IMR-90 (cell line): Measurements from ENCODE around the gene PSME2. TPM values are rescaled to one million over a fixed set of nuclear protein-coding genes. Genes with fewer than 3 reads are reported as not detected.

Experiments
- ATAC-seq: fragments of 200-7000 bp; cut with Tn5 transposase; 2 replicates; pipeline ENCODE4 v1.9.1; 2020; ENCODE audit warnings: low read depth, mild to moderate bottlenecking, moderate library complexity
- BruUV-seq: library from RNA; stranded (reverse); fragments of 400-500 nt; replicated peaks from 2 replicates; lab custom pipeline; 2021; lab: Mats Ljungman, UMichigan
- CTCF ChIA-PET: fragments of 300-600 bp; formaldehyde crosslinking; extraction: SDS; loops from one replicate; lab custom pipeline; 2021; ENCODE audit warnings: antibody characterized with exemption; lab: Yijun Ruan, JAX
- POLR2A ChIA-PET: fragments of 300-600 bp; sonication (Branson Sonifier 250); formaldehyde crosslinking; loops from one replicate; lab custom pipeline; 2022; ENCODE audit warnings: antibody characterized with exemption; ENCODE audit not compliant: unreplicated experiment; lab: Charles Lee
- DNase-seq: peaks from one replicate; pipeline ENCODE4 v3.0.0; 2013
- H2AFZ ChIP-seq: replicated peaks from 2 replicates; pipeline ENCODE3; 2013; ENCODE audit warnings: low read length, mild to moderate bottlenecking; ENCODE audit not compliant: poor library complexity
- H2AK5ac ChIP-seq: 2 replicates; pipeline ENCODE4 v1.6.1; 2013; ENCODE audit warnings: low read depth, low read length, inconsistent platforms
- H2AK9ac ChIP-seq: replicated peaks from 2 replicates; pipeline ENCODE3; 2013; ENCODE audit warnings: mild to moderate bottlenecking, low read depth, low read length, moderate library complexity; ENCODE audit not compliant: poor library complexity
- H2BK120ac ChIP-seq: 2 replicates; pipeline ENCODE4 v1.6.1; 2013; ENCODE audit warnings: low read depth, low read length, inconsistent platforms
- H2BK15ac ChIP-seq: 3 replicates; pipeline ENCODE4 v1.6.1; 2013; ENCODE audit warnings: low read depth, low read length, inconsistent platforms
- H2BK20ac ChIP-seq: 2 replicates; pipeline ENCODE4 v1.6.1; 2013; ENCODE audit warnings: low read depth, mild to moderate bottlenecking, inconsistent platforms, low read length, moderate library complexity
- H2BK5ac ChIP-seq: 2 replicates; pipeline ENCODE4 v1.6.1; 2013; ENCODE audit warnings: mild to moderate bottlenecking, low read depth, low read length, inconsistent platforms; ENCODE audit not compliant: poor library complexity, severe bottlenecking
- H3K14ac ChIP-seq: replicated peaks from 2 replicates; pipeline ENCODE4 v1.6.1; 2013; ENCODE audit warnings: low read depth, low read length, inconsistent platforms
- H3K18ac ChIP-seq: 2 replicates; pipeline ENCODE4 v1.6.1; 2013; ENCODE audit warnings: low read depth, low read length, control low read depth
- H3K23ac ChIP-seq: 2 replicates; pipeline ENCODE4 v1.6.1; 2013; ENCODE audit warnings: low read depth, low read length, inconsistent platforms
- H3K27ac ChIP-seq: 2 replicates; pipeline ENCODE4 v1.5.1; 2013; ENCODE audit warnings: mild to moderate bottlenecking, control low read depth, low read length; ENCODE audit not compliant: insufficient read depth
- H3K27me3 ChIP-seq: 2 replicates; pipeline ENCODE4 v1.6.1; 2013; ENCODE audit warnings: low read length; ENCODE audit not compliant: control insufficient read depth, insufficient read depth
- H3K36me3 ChIP-seq: 2 replicates; pipeline ENCODE4 v1.6.1; 2013; ENCODE audit warnings: low read length, mixed read lengths; ENCODE audit not compliant: control insufficient read depth, insufficient read depth
- H3K4ac ChIP-seq: 2 replicates; pipeline ENCODE4 v1.6.1; 2013; ENCODE audit warnings: low read depth, low read length, inconsistent platforms
- H3K4me1 ChIP-seq: 2 replicates; pipeline ENCODE4 v1.6.1; 2013; ENCODE audit warnings: low read length, mixed read lengths; ENCODE audit not compliant: control insufficient read depth, insufficient read depth
- H3K4me2 ChIP-seq: 2 replicates; pipeline ENCODE4 v1.6.1; 2013; ENCODE audit warnings: low read depth, mild to moderate bottlenecking, control low read depth, low read length, moderate library complexity
- H3K4me3 ChIP-seq: 2 replicates; pipeline ENCODE4 v1.5.1; 2013; ENCODE audit warnings: low read depth, mild to moderate bottlenecking, control low read depth, low read length, moderate library complexity; ENCODE audit not compliant: insufficient read depth
- H3K56ac ChIP-seq: 2 replicates; pipeline ENCODE4 v1.6.1; 2013; ENCODE audit warnings: low read length, inconsistent platforms; ENCODE audit not compliant: insufficient read depth; ENCODE audit errors: extremely low read depth
- H3K79me1 ChIP-seq, 2 experiments: 2 replicates each; pipeline ENCODE4 v1.6.1; 2013; ENCODE audit warnings: low read length in 2 of 2, inconsistent platforms in 1 of 2, low read depth in 1 of 2
- H3K9ac ChIP-seq: 2 replicates; pipeline ENCODE4 v1.6.1; 2013; ENCODE audit warnings: low read depth, low read length, control low read depth
- H3K9me1 ChIP-seq: 2 replicates; pipeline ENCODE4 v1.6.1; 2013; ENCODE audit warnings: low read length, inconsistent platforms; ENCODE audit not compliant: insufficient read depth
- H3K9me3 ChIP-seq: 2 replicates; pipeline ENCODE4 v1.6.1; 2013; ENCODE audit warnings: low read length; ENCODE audit not compliant: control insufficient read depth, insufficient read depth
- H4K20me1 ChIP-seq: 2 replicates; pipeline ENCODE4 v1.6.1; 2013; ENCODE audit warnings: low read length, inconsistent platforms; ENCODE audit not compliant: insufficient read depth
- H4K5ac ChIP-seq: 2 replicates; pipeline ENCODE4 v1.6.1; 2013; ENCODE audit warnings: mild to moderate bottlenecking, low read depth, low read length, control low read depth
- H4K8ac ChIP-seq, 2 experiments: 2 replicates each; pipeline ENCODE4 v1.6.1; 2013; ENCODE audit warnings: low read depth in 2 of 2, low read length in 2 of 2, control low read depth in 1 of 2, inconsistent platforms in 1 of 2
- H4K91ac ChIP-seq: 2 replicates; pipeline ENCODE4 v1.6.1; 2013; ENCODE audit warnings: low read depth, low read length, inconsistent platforms; ENCODE audit not compliant: insufficient read depth
- BHLHE40 ChIP-seq: fragments of 150-350 bp; IDR thresholded peaks from 2 replicates; pipeline ENCODE4 v1.6.1; 2016; ENCODE audit warnings: mild to moderate bottlenecking, low read depth, low read length
- CEBPB ChIP-seq: IDR thresholded peaks from 2 replicates; pipeline ENCODE4 v1.6.1; 2012; ENCODE audit warnings: low read depth, low read length, improper control_type of control experiment
- CHD1 ChIP-seq: IDR thresholded peaks from 2 replicates; pipeline ENCODE4 v1.6.1; 2012; ENCODE audit warnings: low read depth, low read length, improper control_type of control experiment
- FOS ChIP-seq: fragments of 150-350 bp; IDR thresholded peaks from 2 replicates; pipeline ENCODE4 v1.6.1; 2016; ENCODE audit warnings: low read depth, low read length
- MAFK ChIP-seq: IDR thresholded peaks from 2 replicates; pipeline ENCODE4 v1.6.1; 2012; ENCODE audit warnings: low read depth, low read length, improper control_type of control experiment
- MAZ ChIP-seq: IDR thresholded peaks from 2 replicates; pipeline ENCODE4 v1.6.1; 2012; ENCODE audit warnings: low read depth, mild to moderate bottlenecking, low read length, improper control_type of control experiment, moderate library complexity, borderline replicate concordance
- MXI1 ChIP-seq: IDR thresholded peaks from 2 replicates; pipeline ENCODE4 v1.6.1; 2012; ENCODE audit warnings: low read depth, mild to moderate bottlenecking, low read length, moderate library complexity, borderline replicate concordance
- NFE2L2 ChIP-seq: fragments of 150-350 bp; IDR thresholded peaks from 2 replicates; pipeline ENCODE4 v1.6.1; 2016; ENCODE audit warnings: low read depth, mild to moderate bottlenecking, low read length
- POLR2A ChIP-seq: IDR thresholded peaks from 2 replicates; pipeline ENCODE4 v1.6.1; 2012; ENCODE audit warnings: mild to moderate bottlenecking, low read depth, low read length
- RAD21 ChIP-seq: IDR thresholded peaks from 2 replicates; pipeline ENCODE4 v1.6.1; 2012; ENCODE audit warnings: low read length, improper control_type of control experiment
- RCOR1 ChIP-seq: IDR thresholded peaks from 2 replicates; pipeline ENCODE4 v1.6.1; 2012; ENCODE audit warnings: mild to moderate bottlenecking, low read length, improper control_type of control experiment; ENCODE audit not compliant: insufficient replicate concordance
- RFX5 ChIP-seq: IDR thresholded peaks from 2 replicates; pipeline ENCODE4 v1.8.0; 2012; ENCODE audit warnings: low read depth, mild to moderate bottlenecking, low read length, moderate library complexity
- SMC3 ChIP-seq: fragments of 150-350 bp; IDR thresholded peaks from 2 replicates; pipeline ENCODE4 v1.6.1; 2016; ENCODE audit warnings: low read depth, mild to moderate bottlenecking, antibody characterized with exemption, low read length, moderate library complexity
- USF2 ChIP-seq: fragments of 150-350 bp; IDR thresholded peaks from 2 replicates; pipeline ENCODE4 v1.6.1; 2017; ENCODE audit warnings: mild to moderate bottlenecking, antibody characterized with exemption, low read length, low read depth
- WGBS, 2 experiments: methylation state at CpG; one replicate each; pipeline versions ENCODE4 v1.1.5 to v1.1.7; 2013; ENCODE audit warnings: missing lambda C conversion rate in 2 of 2; ENCODE audit not compliant: insufficient read length in 1 of 2; ENCODE audit errors: extremely low coverage in 2 of 2; 5-methylcytosine and 5-hydroxymethylcytosine counted together
- dilution Hi-C: fragments of 300-500 bp; cut with HindIII; formaldehyde crosslinking; loops from one replicate; pipeline ENCODE4 v1.14.3; 2018; ENCODE audit warnings: low sequenced_read_pairs; ENCODE audit not compliant: unreplicated experiment
- in situ Hi-C: fragments of 300-500 bp; cut with MboI; formaldehyde crosslinking; loops from 3 replicates; pipeline ENCODE4 v1.14.3; 2019; ENCODE audit warnings: low sequenced_read_pairs, inconsistent platforms, mixed read lengths
- intact Hi-C: fragments of 100-400 bp; cut with micrococcal nuclease; formaldehyde crosslinking; loops from 2 replicates; pipeline ENCODE4 v1.10.0; 2022
- polyA plus RNA-seq, 3 experiments: library from polyadenylated mRNA; depleted of rRNA; stranded (reverse); fragments of >200 nt; gene quantifications; 2 replicates each; pipeline ENCODE4 v1.2.3, GENCODE V29; 2012; ENCODE audit warnings: low replicate concordance in 1 of 3
- total RNA-seq: library from RNA; depleted of rRNA; stranded (reverse); fragments of >200 nt; gene quantifications from 2 replicates; pipeline ENCODE4 v1.2.3, GENCODE V29; 2012
- TF ChIP-seq, protein P1 (sequence below): fragments of 150-350 bp; IDR thresholded peaks from 2 replicates; pipeline ENCODE4 v1.6.1; 2016; ENCODE audit warnings: low read depth, mild to moderate bottlenecking, low read length, moderate library complexity, borderline replicate concordance

The PSME2 gene
- total and polyA plus RNA-seq, 2 of the 4 experiments (the other 2 are of a cell fraction): 104 to 141 TPM

GRCh38 chr14:24130717-24131548, 15.5 kb downstream of the PSME2 start:
- POLR2A ChIA-PET: no interaction called here
- Histone ChIP-seq H3K9me3 (no peaks in the 10 kb centered on the region), H2BK20ac (no peak overlapping the region), H4K8ac (no peak overlapping the region), H3K9ac (no peak overlapping the region), H3K4me1 (peaks cover 2% of the 10 kb centered on the region; the same call in 1 of the 2 replicates), H3K27me3 (no peaks in the 10 kb centered on the region), H3K14ac (no peak overlapping the region), H3K23ac (no peak overlapping the region), H3K18ac (no peak overlapping the region), H3K27ac (no peak overlapping the region), H3K4ac (no peak overlapping the region), H3K4me3 (no peak overlapping the region), H2AK5ac (no peak overlapping the region), H2AK9ac (no peak overlapping the region), H4K20me1 (no peaks in the 10 kb centered on the region), H4K91ac (no peak overlapping the region), H3K56ac (no peak overlapping the region), H3K4me2 (no peak overlapping the region), H2BK15ac (no peak overlapping the region), H3K9me1 (no peaks in the 10 kb centered on the region), H2BK5ac (no peak overlapping the region), H3K79me1 (no peaks in the 10 kb centered on the region), H3K36me3 (no peaks in the 10 kb centered on the region), H2BK120ac (no peak overlapping the region), H4K5ac (no peak overlapping the region), H2AFZ (no peak overlapping the region)
- in situ Hi-C loops (loop anchor here (10.0 to 25.0 kb wide), 3 partner anchors 304 to 1044 kb away; partner anchors contain the start of genes ACIN1, BCL2L2, C14orf119 and PABPN1), dilution Hi-C loops (no loop called here), intact Hi-C loops (no loop called here)
- TF ChIP-seq, protein P1, sequence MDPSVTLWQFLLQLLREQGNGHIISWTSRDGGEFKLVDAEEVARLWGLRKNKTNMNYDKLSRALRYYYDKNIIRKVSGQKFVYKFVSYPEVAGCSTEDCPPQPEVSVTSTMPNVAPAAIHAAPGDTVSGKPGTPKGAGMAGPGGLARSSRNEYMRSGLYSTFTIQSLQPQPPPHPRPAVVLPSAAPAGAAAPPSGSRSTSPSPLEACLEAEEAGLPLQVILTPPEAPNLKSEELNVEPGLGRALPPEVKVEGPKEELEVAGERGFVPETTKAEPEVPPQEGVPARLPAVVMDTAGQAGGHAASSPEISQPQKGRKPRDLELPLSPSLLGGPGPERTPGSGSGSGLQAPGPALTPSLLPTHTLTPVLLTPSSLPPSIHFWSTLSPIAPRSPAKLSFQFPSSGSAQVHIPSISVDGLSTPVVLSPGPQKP: no peak
- TF ChIP-seq NFE2L2 (no peak), MAFK (no peak), CEBPB (no peak), USF2 (no peak), MAZ (no peak), CHD1 (no peak), SMC3 (no peak), RCOR1 (no peak), RFX5 (no peak), FOS (no peak), POLR2A (no peak), MXI1 (no peak), BHLHE40 (no peak), RAD21 (no peak)
- no peak for DNase-seq
- 63% methylated on average over 1 of the region's 7 CpGs; no CpG with 5 or more reads in 1 of the 2 experiments for WGBS, 2 experiments
- CTCF ChIA-PET: no interaction called here
- BruUV-seq: no TSS peak
- ATAC-seq: no peak
